ENCODE measurements around the gene ALKBH4.
"Not testable (repeated sequence)": the region's sequence is repeated elsewhere in the genome, so short reads cannot be mapped to it uniquely, and the experiment has no call there.

- TF ChIP-seq, protein P1, sequence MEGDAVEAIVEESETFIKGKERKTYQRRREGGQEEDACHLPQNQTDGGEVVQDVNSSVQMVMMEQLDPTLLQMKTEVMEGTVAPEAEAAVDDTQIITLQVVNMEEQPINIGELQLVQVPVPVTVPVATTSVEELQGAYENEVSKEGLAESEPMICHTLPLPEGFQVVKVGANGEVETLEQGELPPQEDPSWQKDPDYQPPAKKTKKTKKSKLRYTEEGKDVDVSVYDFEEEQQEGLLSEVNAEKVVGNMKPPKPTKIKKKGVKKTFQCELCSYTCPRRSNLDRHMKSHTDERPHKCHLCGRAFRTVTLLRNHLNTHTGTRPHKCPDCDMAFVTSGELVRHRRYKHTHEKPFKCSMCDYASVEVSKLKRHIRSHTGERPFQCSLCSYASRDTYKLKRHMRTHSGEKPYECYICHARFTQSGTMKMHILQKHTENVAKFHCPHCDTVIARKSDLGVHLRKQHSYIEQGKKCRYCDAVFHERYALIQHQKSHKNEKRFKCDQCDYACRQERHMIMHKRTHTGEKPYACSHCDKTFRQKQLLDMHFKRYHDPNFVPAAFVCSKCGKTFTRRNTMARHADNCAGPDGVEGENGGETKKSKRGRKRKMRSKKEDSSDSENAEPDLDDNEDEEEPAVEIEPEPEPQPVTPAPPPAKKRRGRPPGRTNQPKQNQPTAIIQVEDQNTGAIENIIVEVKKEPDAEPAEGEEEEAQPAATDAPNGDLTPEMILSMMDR (IDR thresholded peaks at IDR 0.05), result not testable (repeated sequence)
- TF ChIP-seq ZFX (IDR thresholded peaks at IDR 0.05; ENCODE audit: borderline replicate concordance), result not testable (repeated sequence)
Observed at GRCh38 chr7:102494026-102494425, 29.4 kb upstream of the ALKBH4 start.

Measured in 22Rv1 (cell line).